GM10266 (cell line): ENCODE results near the gene IQSEC1.
"Not testable (repeated sequence)": the region's sequence is repeated elsewhere in the genome, so short reads cannot be mapped to it uniquely, and the experiment has no call there.

Source experiments
- DNase-seq: peaks from one replicate; pipeline ENCODE4 v3.0.0; 2012; ENCODE audit errors: extremely low spot score
- TF ChIP-seq, protein P1 (sequence below): IDR thresholded peaks from 2 replicates; pipeline ENCODE4 v1.5.1; 2012; ENCODE audit warnings: mild to moderate bottlenecking, low read depth; ENCODE audit not compliant: control insufficient read depth, insufficient read depth; ENCODE audit errors: missing control alignments

IQSEC1 gene

DNA sequence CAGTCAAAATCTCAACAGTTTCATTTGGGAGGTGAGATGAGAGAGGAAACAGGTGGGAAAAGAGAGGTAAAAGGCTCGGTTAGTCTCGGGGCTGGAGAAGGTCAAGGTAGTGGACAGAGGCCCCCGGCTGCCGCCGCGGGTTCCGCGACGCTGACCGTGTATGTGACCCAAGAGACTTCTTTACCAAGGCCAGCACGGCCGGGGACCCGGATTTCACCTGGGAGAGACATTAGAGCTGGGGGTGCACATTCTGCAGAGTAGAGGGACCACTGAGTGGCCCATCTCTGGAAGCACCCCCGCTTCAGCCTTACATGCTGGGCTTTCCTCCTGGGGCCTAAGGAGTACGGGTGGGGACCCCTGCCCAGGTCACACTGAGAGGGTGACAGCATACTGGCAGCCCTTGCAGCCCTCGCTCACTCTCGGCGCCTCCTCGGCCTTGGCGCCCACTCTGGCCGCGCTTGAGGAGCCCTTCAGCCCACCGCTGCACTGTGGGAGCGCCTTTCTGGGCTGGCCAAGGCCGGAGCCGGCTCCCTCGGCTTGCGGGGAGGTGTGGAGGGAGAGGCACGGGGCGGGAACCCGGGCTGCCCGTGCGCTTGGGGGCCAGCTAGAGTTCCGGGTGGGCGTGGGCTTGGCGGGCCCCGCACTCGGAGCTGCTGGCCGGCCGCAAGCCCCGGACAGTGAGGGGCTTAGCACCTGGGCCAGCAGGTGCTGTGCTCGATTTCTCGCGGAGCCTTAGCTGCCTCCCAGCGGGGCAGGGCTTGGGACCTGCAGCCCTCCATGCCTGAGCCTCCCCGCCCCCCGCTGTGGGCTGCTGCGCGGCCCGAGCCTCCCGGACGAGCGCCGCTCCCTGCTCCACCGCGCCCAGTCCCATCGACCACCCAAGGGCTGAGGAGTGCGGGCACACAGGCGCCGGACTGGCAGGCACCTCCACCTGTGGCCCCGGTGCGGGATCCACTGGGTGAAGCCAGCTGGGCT, 190.6 kb downstream of the IQSEC1 start:
- TF ChIP-seq, protein P1, sequence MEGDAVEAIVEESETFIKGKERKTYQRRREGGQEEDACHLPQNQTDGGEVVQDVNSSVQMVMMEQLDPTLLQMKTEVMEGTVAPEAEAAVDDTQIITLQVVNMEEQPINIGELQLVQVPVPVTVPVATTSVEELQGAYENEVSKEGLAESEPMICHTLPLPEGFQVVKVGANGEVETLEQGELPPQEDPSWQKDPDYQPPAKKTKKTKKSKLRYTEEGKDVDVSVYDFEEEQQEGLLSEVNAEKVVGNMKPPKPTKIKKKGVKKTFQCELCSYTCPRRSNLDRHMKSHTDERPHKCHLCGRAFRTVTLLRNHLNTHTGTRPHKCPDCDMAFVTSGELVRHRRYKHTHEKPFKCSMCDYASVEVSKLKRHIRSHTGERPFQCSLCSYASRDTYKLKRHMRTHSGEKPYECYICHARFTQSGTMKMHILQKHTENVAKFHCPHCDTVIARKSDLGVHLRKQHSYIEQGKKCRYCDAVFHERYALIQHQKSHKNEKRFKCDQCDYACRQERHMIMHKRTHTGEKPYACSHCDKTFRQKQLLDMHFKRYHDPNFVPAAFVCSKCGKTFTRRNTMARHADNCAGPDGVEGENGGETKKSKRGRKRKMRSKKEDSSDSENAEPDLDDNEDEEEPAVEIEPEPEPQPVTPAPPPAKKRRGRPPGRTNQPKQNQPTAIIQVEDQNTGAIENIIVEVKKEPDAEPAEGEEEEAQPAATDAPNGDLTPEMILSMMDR: no peak
- DNase-seq: no peak

DNA sequence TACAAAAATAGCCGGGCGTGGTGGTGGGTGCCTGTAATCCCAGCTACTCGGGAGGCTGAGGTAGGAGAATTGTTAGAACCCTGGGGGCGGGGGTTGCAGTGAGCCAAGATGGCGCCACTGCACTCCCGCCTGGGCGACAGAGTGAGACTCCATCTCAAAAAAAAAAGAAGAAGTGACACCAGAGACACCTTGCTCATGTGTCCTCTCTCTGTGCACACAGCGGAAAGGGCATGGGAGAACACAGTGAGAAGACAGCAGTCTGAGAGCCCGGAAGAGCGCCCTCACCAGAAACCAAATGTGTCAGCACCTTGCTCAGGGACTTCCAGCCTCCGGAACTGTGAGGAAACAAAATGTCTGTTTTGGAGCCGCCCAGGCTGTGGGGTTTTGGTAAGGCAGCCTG, 191.4 kb downstream of the IQSEC1 start:
- DNase-seq: not testable (repeated sequence)

DNA sequence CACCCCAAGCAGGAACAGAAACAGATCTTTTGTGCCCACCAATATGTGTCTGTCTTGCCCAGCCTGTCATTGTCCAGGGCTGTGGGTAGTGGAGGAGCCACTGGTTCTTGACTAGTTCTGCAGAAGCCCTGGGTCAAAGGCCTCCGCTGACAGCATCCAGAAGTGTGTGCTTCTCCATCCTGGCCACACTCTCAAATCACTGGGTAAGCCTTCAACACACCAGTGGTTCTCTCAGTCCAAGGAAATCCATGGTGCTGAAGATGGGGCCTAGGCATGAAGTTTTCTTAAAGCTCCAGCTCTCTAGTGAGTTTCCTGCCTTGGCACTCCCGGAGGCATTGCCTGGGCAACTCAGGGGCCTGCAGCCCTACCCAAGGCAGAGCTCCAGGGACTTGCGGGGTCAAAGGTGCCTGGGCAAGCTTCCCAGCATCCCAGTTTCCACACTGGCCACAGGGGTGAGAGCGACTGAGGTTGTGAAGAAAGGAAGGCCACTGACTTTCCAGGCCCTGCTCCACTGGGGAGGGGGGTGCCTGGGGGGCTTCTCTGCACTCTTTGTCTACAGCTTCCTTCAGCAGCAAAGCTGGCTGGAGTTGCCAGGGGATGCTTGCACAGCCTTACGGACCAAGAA, 193.9 kb downstream of the IQSEC1 start:
- TF ChIP-seq, protein P1: no peak
- no peak for DNase-seq

DNA sequence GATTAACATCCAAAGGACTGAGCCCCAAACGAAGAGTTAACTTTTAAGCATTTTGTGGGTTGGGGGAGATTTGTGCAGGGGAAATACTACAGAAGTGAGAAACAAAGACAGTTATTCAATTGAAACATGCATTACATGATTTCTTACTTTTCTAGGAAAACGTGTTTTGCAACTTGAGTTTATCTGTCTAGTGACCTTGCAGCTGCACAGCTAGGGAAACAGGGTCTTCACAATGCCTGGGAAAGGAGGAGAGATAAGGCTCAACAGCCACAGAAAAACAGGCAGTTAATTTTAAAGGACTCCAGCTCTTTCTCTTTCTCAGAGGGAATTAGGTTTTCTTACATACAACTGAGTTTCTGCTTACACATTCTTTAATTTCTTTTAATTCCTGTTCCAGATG, 194.5 kb downstream of the IQSEC1 start:
- DNase-seq: not testable (repeated sequence)

DNA sequence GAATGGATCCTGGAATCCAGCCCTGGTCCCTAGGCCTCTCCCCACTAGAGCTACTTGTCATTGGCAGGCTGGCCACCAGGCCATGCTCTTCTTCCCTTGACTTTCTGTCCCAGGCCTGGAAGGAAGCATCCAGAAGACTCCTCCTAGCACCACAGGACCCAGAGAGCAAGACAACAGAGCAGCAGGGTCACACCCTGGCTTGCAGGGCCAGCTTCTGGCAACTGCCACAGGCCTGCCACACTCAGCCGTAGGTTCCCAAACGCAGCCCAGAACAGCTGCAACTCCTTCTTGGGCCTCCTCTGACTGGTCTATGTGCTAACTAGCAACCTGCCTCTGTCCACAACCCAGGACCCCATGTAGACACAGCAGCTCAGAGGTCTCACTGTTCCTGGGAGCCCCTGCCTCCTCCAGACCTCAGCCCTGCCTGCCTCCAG, 195.1 kb downstream of the IQSEC1 start:
- DNase-seq: no peak
- TF ChIP-seq, protein P1: no peak

DNA sequence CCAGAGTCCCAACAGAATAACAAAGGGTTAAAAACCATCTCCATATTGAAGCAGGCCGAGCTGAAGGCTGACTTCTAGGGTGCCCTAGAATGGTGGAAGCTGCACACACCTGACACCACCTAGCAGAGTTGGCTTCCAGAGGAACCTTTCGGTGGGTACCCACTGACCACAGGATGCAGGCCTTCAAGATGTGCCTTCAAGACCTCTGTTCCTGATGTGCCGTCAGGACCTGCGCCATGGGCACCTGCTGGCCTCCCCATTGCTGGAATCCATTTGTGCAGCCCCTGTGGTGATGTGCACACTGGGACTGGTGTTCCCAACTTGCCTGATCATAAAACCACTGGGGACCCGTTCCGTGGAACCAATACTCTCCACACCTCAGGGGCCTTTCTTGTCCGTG, 196.2 kb downstream of the IQSEC1 start:
- no peak for DNase-seq
- TF ChIP-seq, protein P1: no peak

DNA sequence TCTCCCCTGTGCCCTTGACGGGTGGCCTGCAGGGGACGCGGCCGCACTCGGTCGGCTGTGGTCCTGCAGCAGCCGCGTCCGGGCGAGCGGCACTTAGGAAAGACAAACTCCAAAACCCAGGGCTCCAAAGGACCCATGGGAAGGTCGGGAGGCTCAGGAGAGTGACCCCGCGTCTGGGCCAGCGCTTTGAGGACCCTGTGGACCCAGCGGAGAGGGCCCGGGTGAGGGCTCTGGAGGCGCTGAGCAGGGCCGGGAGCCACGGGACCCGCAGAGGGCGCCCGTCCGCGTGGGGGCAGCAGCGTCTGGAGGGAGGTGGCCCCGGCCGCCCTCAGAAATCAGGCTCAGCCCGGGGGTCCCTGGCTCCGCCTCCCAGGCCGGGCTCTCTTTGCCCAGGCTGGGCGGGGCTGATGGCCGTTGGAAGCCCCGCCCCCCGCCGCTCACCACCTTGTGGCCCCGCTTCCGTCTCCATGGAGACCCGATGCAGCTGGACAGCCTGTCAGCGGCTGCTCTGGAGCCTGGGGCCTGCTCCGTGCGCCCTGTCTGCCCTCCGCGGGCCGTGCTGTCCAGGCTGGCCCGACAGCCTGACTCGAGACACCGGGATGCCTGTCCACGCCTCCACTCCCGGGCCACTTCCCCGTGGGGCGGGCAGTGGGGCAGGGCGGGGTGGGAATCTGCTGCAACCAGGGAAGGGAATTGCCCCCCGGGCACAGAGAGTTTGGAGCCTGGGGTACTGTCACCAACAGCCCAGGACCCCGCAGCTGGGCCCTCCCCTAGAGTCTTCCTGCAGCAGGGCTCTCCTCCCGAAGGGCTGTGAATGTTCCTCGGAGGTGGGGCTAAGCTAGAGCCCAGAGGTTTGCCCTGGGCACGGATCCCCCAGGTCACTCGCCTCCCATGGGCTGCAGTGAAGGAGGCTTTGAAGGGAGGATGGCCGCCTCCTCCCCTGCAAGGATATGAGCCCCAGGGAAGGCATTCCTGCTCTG, 197.1 kb downstream of the IQSEC1 start:
- DNase-seq: no peak
- TF ChIP-seq, protein P1: peak; percentile 28
